GM21515 (cell line): ENCODE measurements around the gene FGF5.
"Not testable (repeated sequence)": the region's sequence is repeated elsewhere in the genome, so short reads cannot be mapped to it uniquely, and the experiment has no call there.

Experiments
- ATAC-seq: cut with Tn5 transposase; IDR thresholded peaks from one replicate; pipeline ENCODE4 v1.9.1; 2021; ENCODE audit not compliant: unreplicated experiment

Gene FGF5

DNA sequence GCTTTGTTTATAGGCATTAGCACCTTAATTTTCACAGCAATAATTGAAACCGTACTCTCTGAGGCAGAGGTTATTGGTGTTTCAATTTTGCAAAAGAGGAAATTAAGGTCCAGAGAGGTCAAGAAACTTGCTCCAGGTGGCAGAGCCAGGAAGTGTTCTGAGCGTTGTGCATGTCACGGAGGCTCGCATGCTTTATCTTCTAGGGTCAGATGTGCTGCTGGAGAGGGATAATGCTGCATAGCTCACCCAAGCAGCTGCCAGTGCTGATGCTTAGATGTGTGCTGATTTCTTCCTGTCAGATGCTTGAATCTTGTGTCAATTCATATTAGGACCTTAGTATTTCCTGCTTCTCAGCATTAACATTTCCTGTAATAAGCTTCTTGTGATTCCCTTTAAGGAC, 13.0 kb upstream of the FGF5 start:
- no peak for ATAC-seq

DNA sequence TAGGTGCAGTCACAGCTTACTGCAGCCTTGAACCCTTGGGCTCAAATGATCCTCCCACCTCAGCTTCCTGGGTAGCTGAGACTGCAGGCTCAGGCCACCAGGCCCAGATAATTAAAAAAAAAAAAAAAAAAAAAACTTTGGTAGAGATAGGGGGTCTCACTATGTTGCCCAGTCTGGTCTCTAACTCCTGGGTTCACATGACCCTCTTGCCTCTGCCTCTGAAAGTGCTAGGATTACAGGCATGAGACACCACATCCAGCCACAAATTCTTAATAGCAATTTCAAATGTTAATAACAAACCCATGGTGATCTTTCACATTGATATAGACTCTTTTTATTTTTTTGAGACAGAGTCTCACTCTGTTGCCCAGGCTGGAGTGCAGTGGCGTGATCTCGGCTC, 12.3 kb upstream of the FGF5 start:
- ATAC-seq: no peak

DNA sequence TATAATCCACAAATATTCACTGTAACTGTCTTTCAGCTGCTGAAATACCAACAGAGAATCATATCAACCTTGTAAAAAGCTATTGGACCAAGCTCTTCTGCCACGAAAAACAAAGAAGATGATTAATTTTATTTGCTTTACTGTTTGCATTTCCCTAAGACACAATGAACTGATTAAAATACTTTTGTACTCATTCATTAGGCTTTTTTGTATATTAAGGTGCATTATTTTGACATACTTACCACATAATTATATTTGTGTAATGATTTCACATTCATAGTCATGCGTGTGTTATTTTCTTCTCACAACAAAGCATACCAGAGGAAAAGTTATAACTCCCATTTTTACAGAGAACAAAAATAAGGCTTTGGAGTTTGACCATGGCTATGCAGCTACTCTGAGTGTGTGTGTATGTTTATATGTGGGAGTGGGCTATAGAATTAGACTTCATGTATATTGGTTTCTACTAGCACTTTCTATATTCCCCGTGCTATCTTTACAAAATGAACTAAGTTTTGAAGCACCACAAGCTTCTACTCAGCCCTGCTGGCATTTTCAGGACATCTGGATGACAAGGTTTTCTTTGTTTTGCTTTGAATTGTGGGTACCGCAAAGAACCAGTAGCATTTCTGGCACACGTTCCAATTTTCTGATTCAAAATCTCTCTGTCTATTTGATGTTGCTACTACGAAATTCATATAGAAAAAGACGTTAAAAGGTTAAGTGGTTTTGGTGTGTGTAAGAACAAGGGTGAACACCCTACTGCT, 11.0 kb upstream of the FGF5 start:
- no peak for ATAC-seq

DNA sequence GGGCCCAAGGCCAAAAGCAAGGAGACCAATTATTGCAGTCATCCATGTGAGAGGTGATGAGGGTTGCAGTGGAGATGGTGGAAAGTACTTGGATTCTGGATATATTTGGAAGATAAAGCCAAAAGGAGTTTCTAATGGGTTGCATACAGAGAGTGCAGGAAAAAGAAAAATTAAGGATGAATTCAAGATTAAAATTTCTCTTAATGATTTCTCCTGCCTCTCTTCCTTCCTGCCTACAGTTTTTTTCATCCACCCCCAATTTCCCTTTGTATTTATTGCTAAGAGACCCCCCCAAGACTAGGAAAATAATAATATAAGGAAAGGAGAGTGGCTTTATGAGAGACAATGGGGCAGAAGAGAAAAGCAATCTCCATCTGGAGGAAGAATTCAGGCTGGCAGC, 8.6 kb upstream of the FGF5 start:
- ATAC-seq: no peak

GRCh38 chr4:80259012-80259411, 7.5 kb upstream of the FGF5 start:
- ATAC-seq: no peak

GRCh38 chr4:80259817-80260216, 6.6 kb upstream of the FGF5 start:
- ATAC-seq: no peak

- no peak for ATAC-seq
Measured at GRCh38 chr4:80261989-80262600, 4.4 kb upstream of the FGF5 start.

DNA sequence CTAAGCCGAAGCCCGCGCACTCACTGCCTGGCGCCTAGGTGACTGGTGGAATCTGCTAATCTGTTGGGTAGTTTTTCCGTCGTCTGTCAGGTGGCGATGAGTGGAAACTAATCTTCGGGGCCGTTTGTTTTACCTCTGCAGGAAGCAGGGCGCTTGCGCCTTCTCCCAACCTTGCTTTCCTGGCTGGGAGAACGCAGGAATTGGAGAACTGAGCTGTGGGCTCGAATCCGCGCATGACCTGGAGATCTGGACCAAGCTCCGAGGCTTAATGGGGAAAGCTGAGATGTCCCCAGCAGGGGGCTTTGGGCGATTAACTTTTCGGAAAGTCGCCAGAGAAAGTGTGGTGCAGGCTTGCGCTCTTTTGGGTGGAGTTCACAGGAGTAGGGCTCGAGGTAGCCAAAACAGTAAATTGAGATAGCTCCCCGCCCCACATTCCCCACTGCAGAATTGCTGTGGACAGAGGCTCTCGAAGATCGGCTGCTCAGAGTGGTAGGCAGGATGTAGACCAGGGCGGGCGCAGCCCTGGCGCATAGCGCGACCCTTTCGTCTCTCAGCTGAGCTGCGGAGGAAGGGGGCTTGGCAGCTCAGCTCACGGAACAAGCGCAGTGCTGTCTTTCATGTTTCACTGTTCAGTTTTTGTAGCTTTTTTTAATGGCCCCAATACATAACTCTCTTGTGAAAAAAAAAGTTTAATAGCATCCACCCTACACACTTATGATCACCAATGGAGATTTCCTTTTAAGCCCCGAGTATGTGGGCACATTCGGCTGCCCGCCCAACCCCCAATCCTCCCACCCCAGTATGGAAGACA, 2.7 kb upstream of the FGF5 start:
- ATAC-seq: no peak

DNA sequence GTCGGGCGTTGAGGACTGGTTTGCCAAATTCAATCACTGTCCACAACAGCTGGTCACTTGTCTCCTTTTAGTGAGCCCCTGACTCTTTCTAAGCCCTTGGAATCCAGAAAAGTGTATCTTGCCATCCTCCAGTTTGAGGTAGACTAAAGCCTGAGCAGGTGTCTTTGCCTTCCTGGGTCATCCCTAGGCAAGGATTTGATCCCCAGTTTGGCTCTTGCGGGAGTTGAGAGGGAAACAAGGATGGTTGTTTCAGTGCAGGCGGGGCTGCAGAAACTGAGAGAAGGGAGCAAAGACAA, 2.2 kb upstream of the FGF5 start:
- ATAC-seq: no peak

- no peak for ATAC-seq
Measured at GRCh38 chr4:80264825-80265224, 1.6 kb upstream of the FGF5 start.

DNA sequence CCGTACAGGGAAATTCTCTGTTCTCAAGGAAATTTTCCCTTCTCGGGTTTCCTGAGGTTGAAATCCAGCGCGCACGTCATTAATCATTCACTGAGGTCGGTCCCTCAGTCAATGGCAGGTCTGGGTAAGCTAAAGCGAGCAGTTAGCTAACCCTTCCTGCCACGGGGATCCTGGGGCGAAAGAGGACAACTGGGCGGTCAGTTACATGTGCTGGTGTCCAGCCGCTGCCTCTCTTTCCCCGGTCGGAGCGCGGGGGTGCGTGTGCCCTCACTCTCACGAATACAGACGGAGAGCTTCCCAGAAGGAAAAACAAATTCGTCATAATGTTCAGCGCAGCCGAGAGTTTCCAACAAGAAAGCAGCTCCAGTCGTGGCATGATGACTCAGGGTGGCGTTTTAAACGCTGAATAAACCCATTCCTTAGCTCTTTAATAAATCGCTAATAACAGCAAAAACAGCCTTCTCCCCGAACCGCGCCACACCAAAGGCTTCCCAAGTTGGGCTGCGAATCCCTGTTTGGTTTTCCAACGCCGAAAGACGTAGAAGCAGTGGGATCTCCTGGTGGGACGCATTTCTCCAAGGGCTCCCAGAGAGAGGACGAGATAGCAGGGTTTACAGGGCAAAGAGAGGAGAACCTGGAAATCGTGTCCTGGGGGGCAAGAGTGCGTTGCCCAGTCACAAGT, 752 bp upstream of the FGF5 start:
- no peak for ATAC-seq

- ATAC-seq: no peak
Measured at GRCh38 chr4:80266902-80267380, 477 bp downstream of the FGF5 start.

DNA sequence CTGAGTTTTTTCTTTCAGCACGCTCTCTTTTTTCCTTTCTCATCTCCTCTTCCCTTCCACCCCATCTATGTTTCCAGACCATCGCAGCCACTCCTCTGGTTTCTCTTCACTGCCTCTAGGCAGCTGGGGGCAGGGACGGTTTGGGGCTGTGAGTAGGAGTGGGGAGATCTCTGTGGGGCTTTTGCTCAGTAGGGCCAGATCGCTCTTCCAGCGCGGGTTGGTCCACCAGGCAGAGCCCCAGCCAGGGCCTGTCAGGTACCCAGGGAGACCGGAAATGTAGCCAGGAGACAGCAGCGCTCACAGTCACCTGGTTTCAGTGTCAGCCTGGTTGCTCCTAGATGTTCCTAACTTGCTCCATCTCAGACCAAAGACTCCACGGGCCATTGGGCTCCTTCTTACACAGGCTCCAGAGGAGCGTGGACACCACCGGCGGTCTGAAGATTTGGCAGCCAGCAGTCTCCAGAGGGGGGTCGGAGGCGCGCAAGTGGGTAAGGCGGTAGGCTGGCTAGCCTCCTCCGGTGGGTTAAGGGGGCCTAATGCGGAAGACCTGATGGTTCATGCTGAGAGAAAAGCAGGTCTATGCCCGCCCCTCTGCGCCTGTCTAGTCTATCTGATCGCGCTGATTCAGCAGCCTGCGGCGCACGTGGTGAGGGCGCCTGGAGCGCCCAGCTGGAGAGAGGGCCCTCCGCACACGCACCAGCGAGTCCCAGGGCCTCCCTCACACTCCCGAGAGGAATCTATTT, 1.8 kb downstream of the FGF5 start:
- no peak for ATAC-seq

DNA sequence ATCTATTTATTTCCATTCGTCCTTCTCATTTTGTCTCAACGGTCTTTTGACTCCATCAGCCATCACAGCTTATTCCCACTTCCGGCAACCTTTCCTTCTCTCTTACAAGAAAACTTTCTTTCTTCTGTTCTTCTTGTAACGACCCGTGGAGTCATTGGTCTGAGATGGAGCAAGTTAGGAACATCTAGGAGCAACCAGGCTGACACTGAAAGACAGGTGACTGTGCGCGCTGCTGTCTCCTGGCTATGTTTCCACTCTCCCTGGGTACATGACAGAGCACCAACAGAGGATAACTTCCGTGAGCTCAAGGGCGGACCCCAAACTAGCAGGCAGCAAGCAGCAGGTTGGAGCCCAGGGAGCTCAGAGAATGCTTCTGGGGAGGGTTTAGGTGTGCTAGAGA, 2.5 kb downstream of the FGF5 start:
- ATAC-seq: no peak

GRCh38 chr4:80270321-80270720, 3.9 kb downstream of the FGF5 start:
- ATAC-seq: no peak

GRCh38 chr4:80270868-80271267, 4.4 kb downstream of the FGF5 start:
- ATAC-seq: no peak

DNA sequence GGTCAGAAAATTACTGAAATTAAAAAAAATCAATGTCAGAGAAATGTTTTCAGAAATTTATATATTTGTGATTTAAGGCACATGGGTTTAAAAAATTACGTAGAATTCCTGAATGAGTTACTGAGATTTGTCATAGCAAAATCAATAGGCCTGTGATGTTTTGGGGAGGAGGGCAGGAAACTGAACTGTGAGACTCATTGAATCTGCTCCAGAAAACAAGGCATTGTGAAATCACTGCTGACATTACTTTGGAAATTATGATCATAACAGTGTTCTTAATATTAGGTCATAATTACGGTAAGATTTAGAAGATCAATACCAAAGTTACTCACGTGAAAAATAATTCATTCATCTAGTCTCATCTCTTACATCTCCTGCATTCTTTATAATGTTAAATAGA, 5.3 kb downstream of the FGF5 start:
- no peak for ATAC-seq

DNA sequence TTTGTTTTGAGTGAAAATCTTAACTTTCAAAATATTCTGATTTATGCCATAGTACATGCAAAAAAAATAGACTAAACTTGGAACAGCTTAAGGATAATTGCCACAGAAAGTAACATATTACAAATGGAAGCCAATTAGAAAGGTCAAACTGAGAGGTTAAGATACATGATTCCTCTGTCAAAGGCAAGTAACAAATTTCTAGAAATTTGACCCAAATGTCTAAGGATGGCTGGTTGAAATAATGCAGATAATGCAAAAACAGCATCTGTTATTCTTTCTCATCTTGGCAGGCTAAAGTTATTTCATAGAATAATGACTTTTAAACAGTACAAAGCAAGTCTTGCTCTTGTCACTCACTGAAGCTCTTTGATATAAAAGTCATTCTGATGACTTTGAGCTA, 10.5 kb downstream of the FGF5 start:
- ATAC-seq: no peak

DNA sequence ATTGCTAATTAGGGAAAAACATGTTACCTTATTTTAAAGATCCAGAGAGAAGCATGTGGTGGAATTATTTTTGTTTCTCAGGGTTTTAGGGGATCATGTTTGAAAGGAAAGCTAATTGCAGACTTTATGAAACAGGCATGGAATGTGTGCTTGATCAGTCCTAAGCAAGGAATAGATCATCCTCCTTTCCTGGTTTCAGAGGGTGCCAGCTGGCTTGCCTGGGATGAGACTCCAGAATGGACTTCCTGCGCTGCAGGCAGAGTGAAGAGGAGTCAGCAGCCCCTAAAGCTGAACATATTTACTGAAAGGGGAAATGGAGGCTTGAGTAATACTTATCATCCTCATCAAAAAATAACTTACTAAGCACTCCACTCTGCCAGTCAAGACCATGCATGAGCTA, 13.3 kb downstream of the FGF5 start:
- ATAC-seq: no peak

DNA sequence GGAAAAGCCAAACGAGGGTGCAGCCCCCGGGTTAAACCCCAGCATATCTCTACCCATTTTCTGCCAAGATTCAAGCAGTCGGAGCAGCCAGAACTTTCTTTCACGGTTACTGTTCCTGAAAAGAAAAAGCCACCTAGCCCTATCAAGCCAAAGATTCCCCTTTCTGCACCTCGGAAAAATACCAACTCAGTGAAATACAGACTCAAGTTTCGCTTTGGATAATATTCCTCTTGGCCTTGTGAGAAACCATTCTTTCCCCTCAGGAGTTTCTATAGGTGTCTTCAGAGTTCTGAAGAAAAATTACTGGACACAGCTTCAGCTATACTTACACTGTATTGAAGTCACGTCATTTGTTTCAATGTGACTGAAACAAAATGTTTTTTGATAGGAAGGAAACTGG, 20.0 kb downstream of the FGF5 start:
- ATAC-seq: no peak

GRCh38 chr4:80290665-80291064, 24.2 kb downstream of the FGF5 start:
- ATAC-seq: not testable (repeated sequence)
